H1 (cell line): ENCODE measurements around the gene VOPP1. TPM values are rescaled to one million over a fixed set of nuclear protein-coding genes. Genes with fewer than 3 reads are reported as not detected.

ENCODE experiments used
- CTCF ChIA-PET: fragments of 300-600 bp; sonication (Branson Sonifier 250); formaldehyde crosslinking; loops from one replicate; lab custom pipeline; 2021; ENCODE audit not compliant: partially characterized antibody; lab: Charles Lee
- POLR2A ChIA-PET: fragments of 300-600 bp; sonication (Branson Sonifier 250); formaldehyde crosslinking; loops from one replicate; lab custom pipeline; 2021; ENCODE audit warnings: inconsistent platforms; ENCODE audit not compliant: partially characterized antibody; lab: Charles Lee
- DNase-seq, 2 experiments: peaks; one replicate each; pipeline versions ENCODE4 v3.0.0 to v3.0.0-alpha.2; 2010 to 2022; ENCODE audit warnings: low spot score in 2 of 2, low read depth in 1 of 2, mixed read lengths in 1 of 2
- FAIRE-seq: peaks from 2 replicates; lab custom pipeline; 2011; peaks lifted over from hg19 to GRCh38; lab: Jason Lieb, UNC
- H2AFZ ChIP-seq: 2 replicates; pipeline ENCODE4 v1.8.1; 2012; ENCODE audit warnings: low read length, inconsistent platforms
- H2AK5ac ChIP-seq: 2 replicates; pipeline ENCODE4 v1.6.1; 2013; ENCODE audit warnings: low read depth, low read length
- H2BK120ac ChIP-seq: replicated peaks from 2 replicates; pipeline ENCODE3; 2013; ENCODE audit warnings: low read depth, low read length, inconsistent platforms
- H2BK12ac ChIP-seq: 2 replicates; pipeline ENCODE4 v1.6.1; 2013; ENCODE audit warnings: low read depth, low read length
- H2BK15ac ChIP-seq: 2 replicates; pipeline ENCODE4 v1.6.1; 2013; ENCODE audit warnings: low read length
- H2BK20ac ChIP-seq: 2 replicates; pipeline ENCODE4 v1.6.1; 2013; ENCODE audit warnings: low read length
- H2BK5ac ChIP-seq: 2 replicates; pipeline ENCODE4 v1.6.1; 2013; ENCODE audit warnings: low read depth, low read length
- H3K14ac ChIP-seq: 2 replicates; pipeline ENCODE4 v1.6.1; 2013; ENCODE audit warnings: inconsistent platforms; ENCODE audit not compliant: insufficient read length
- H3K18ac ChIP-seq: 2 replicates; pipeline ENCODE4 v1.6.1; 2013; ENCODE audit warnings: low read length; ENCODE audit errors: extremely low read depth
- H3K23ac ChIP-seq: 2 replicates; pipeline ENCODE4 v1.6.1; 2013; ENCODE audit warnings: inconsistent platforms; ENCODE audit not compliant: insufficient read length
- H3K23me2 ChIP-seq: 2 replicates; pipeline ENCODE4 v1.6.1; 2013; ENCODE audit warnings: low read depth, low read length
- H3K27ac ChIP-seq: 2 replicates; pipeline ENCODE4 v1.6.1; 2011; ENCODE audit warnings: low read depth, low read length, inconsistent platforms
- H3K27me3 ChIP-seq, 4 experiments: replicated peaks in 1 of 4; 1 replicate in 1 of 4; 2 replicates in 3 of 4; pipeline versions ENCODE4 v1.6.1 to v1.8.1; 2011 to 2013; ENCODE audit warnings: low read length in 3 of 4, mild to moderate bottlenecking in 3 of 4, inconsistent platforms in 2 of 4, mixed read lengths in 2 of 4, moderate library complexity in 1 of 4; ENCODE audit not compliant: control insufficient read depth in 3 of 4, insufficient read depth in 3 of 4; ENCODE audit errors: extremely low read depth in 1 of 4
- H3K36me3 ChIP-seq, 4 experiments: 2 replicates each; pipeline versions ENCODE4 v1.6.1 to v1.8.1; 2011 to 2013; ENCODE audit warnings: mild to moderate bottlenecking in 4 of 4, low read length in 3 of 4, moderate library complexity in 2 of 4, control low read depth in 1 of 4, inconsistent platforms in 1 of 4; ENCODE audit not compliant: insufficient read depth in 4 of 4, control insufficient read depth in 2 of 4
- H3K4ac ChIP-seq: replicated peaks from 2 replicates; pipeline ENCODE3; 2013; ENCODE audit warnings: low read length, low read depth, mixed read lengths, inconsistent platforms; ENCODE audit not compliant: insufficient read length
- H3K4me1 ChIP-seq, 4 experiments: replicated peaks in 1 of 4; 1 replicate in 1 of 4; 2 replicates in 3 of 4; pipeline versions ENCODE4 v1.6.1 to v1.8.1; 2011 to 2013; ENCODE audit warnings: low read length in 3 of 4, inconsistent platforms in 2 of 4, mixed read lengths in 1 of 4; ENCODE audit not compliant: insufficient read depth in 4 of 4, control insufficient read depth in 3 of 4
- H3K4me2 ChIP-seq, 2 experiments: 2 replicates each; pipeline versions ENCODE4 v1.6.1 to v1.8.1; 2011 to 2013; ENCODE audit warnings: low read depth in 2 of 2, low read length in 2 of 2, control low read depth in 1 of 2, inconsistent platforms in 1 of 2, mild to moderate bottlenecking in 1 of 2; ENCODE audit not compliant: insufficient read depth in 1 of 2
- H3K4me3 ChIP-seq, 4 experiments: fragments of 200-600, 300-600 bp in 1 of 4; sonication (generic), shearing (Covaris generic), sonication (Bioruptor Twin) in 1 of 4; 2 replicates each; pipeline versions ENCODE4 v1.5.1 to v1.8.1; 2011 to 2016; ENCODE audit warnings: low read length in 4 of 4, low read depth in 3 of 4, control low read depth in 2 of 4, inconsistent platforms in 2 of 4, mild to moderate bottlenecking in 2 of 4, mixed read lengths in 1 of 4, moderate library complexity in 1 of 4; ENCODE audit not compliant: insufficient read depth in 2 of 4; ENCODE audit errors: extremely low read depth in 1 of 4
- H3K56ac ChIP-seq: replicated peaks from 2 replicates; pipeline ENCODE3; 2013; ENCODE audit warnings: low read depth, mild to moderate bottlenecking, mixed read lengths, low read length, inconsistent platforms; ENCODE audit not compliant: insufficient read length
- H3K79me1 ChIP-seq: 2 replicates; pipeline ENCODE4 v1.6.1; 2013; ENCODE audit warnings: low read depth, low read length, control low read depth
- H3K79me2 ChIP-seq, 2 experiments: 2 replicates each; pipeline versions ENCODE4 v1.6.1 to v1.8.1; 2012 to 2013; ENCODE audit warnings: low read length in 2 of 2, mild to moderate bottlenecking in 2 of 2, inconsistent platforms in 1 of 2; ENCODE audit not compliant: insufficient read depth in 2 of 2, control insufficient read depth in 1 of 2
- H3K9ac ChIP-seq, 4 experiments: replicated peaks in 1 of 4; 1 replicate in 1 of 4; 2 replicates in 3 of 4; pipeline versions ENCODE4 v1.6.1 to v1.8.1; 2011 to 2013; ENCODE audit warnings: low read depth in 3 of 4, low read length in 3 of 4, control low read depth in 2 of 4, mild to moderate bottlenecking in 2 of 4, moderate library complexity in 2 of 4, inconsistent platforms in 1 of 4; ENCODE audit errors: extremely low read depth in 1 of 4
- H3K9me3 ChIP-seq, 2 experiments: 2 replicates each; pipeline versions ENCODE4 v1.6.1 to v1.8.1; 2012 to 2013; ENCODE audit warnings: mild to moderate bottlenecking in 2 of 2, moderate library complexity in 2 of 2, control low read depth in 1 of 2, inconsistent platforms in 1 of 2, low read depth in 1 of 2, low read length in 1 of 2, mixed read lengths in 1 of 2; ENCODE audit not compliant: insufficient read depth in 2 of 2
- H4K20me1 ChIP-seq, 2 experiments: replicated peaks in 1 of 2; 2 replicates each; pipeline versions ENCODE3 to v1.8.1; 2011 to 2013; ENCODE audit warnings: inconsistent platforms in 2 of 2, low read length in 2 of 2, mild to moderate bottlenecking in 1 of 2; ENCODE audit not compliant: insufficient read depth in 2 of 2, control insufficient read depth in 1 of 2
- H4K5ac ChIP-seq: 2 replicates; pipeline ENCODE4 v1.6.1; 2013; ENCODE audit warnings: low read length, low read depth, mixed read lengths, inconsistent platforms; ENCODE audit not compliant: insufficient read length
- H4K8ac ChIP-seq: 2 replicates; pipeline ENCODE4 v1.8.0; 2013; ENCODE audit warnings: mild to moderate bottlenecking, moderate library complexity, low read length, inconsistent platforms; ENCODE audit not compliant: insufficient read depth; ENCODE audit errors: extremely low read depth
- H4K91ac ChIP-seq: replicated peaks from 2 replicates; pipeline ENCODE3; 2013; ENCODE audit warnings: low read length, mixed read lengths, inconsistent platforms; ENCODE audit not compliant: insufficient read length
- ASH2L ChIP-seq: fragments of 200-600, 300-600 bp; sonication (generic); IDR thresholded peaks from one replicate; pipeline ENCODE4 v1.7.1; 2017; ENCODE audit warnings: low read length
- BCL11A ChIP-seq, 2 experiments: IDR thresholded peaks; one replicate each; pipeline ENCODE4 v1.6.1; 2011; ENCODE audit warnings: low read depth in 2 of 2, low read length in 2 of 2, mild to moderate bottlenecking in 2 of 2
- CHD1 ChIP-seq: IDR thresholded peaks from 2 replicates; pipeline ENCODE4 v1.6.1; 2012; ENCODE audit warnings: low read depth, low read length, improper control_type of control experiment
- CTCF ChIP-seq, 3 experiments: IDR thresholded peaks; 1 replicate in 2 of 3; 2 replicates in 1 of 3; pipeline versions ENCODE4 v1.5.1 to v1.6.1; 2011; ENCODE audit warnings: low read length in 3 of 3, mild to moderate bottlenecking in 3 of 3, inconsistent platforms in 2 of 3, low read depth in 1 of 3, moderate library complexity in 1 of 3; ENCODE audit not compliant: insufficient read depth in 1 of 3; ENCODE audit errors: control extremely low read depth in 1 of 3
- EZH2 ChIP-seq: fragments of 200-600 bp; sonication (generic); IDR thresholded peaks from 2 replicates; pipeline ENCODE4 v1.7.1; 2012; ENCODE audit warnings: low read depth, mild to moderate bottlenecking, moderate library complexity, low read length, inconsistent platforms; ENCODE audit not compliant: severe bottlenecking
- FOSL1 ChIP-seq: IDR thresholded peaks from 2 replicates; pipeline ENCODE4 v1.6.1; 2011; ENCODE audit warnings: mild to moderate bottlenecking, low read depth, low read length, moderate library complexity; ENCODE audit not compliant: insufficient read depth
- GTF2F1 ChIP-seq: IDR thresholded peaks from 2 replicates; pipeline ENCODE4 v1.6.1; 2012; ENCODE audit warnings: low read depth, low read length, improper control_type of control experiment, borderline replicate concordance
- KDM1A ChIP-seq: fragments of 200-600, 300-600 bp; sonication (generic); IDR thresholded peaks from 2 replicates; pipeline ENCODE4 v1.7.1; 2016; ENCODE audit warnings: mild to moderate bottlenecking, low read length, borderline replicate concordance
- RAD21 ChIP-seq, 2 experiments: IDR thresholded peaks in 1 of 2; conservative IDR thresholded peaks in 1 of 2; 2 replicates each; pipeline ENCODE4 v1.6.1; 2011; ENCODE audit warnings: low read depth in 2 of 2, low read length in 2 of 2, improper control_type of control experiment in 1 of 2, inconsistent platforms in 1 of 2, mild to moderate bottlenecking in 1 of 2, moderate library complexity in 1 of 2
- SP4 ChIP-seq: IDR thresholded peaks from 2 replicates; pipeline ENCODE4 v1.6.1; 2012; ENCODE audit warnings: low read length, inconsistent platforms
- WGBS, 2 experiments: shearing (Covaris generic) in 1 of 2; methylation state at CpG; one replicate each; pipeline versions ENCODE4 v1.1.6 to v1.1.7; 2013 to 2015; ENCODE audit warnings: low lambda C conversion rate in 2 of 2, mixed read lengths in 2 of 2, inconsistent platforms in 1 of 2, low coverage in 1 of 2, missing lambda C conversion rate in 1 of 2; ENCODE audit not compliant: insufficient replicate concordance in 2 of 2, insufficient coverage in 1 of 2, insufficient read length in 1 of 2; ENCODE audit errors: extremely low coverage in 1 of 2, missing lambda C conversion rate in 1 of 2; 5-methylcytosine and 5-hydroxymethylcytosine counted together
- polyA plus RNA-seq, 7 experiments: library from polyadenylated mRNA; depleted of rRNA in 3 of 7; stranded (reverse) in 5 of 7; unstranded in 2 of 7; fragments of >200 nt in 5 of 7; fragments of 200-250 nt in 2 of 7; gene quantifications; 1 replicate in 5 of 7; 2 replicates in 1 of 7; 4 replicates in 1 of 7; pipeline versions ENCODE4 v1.2.1 to v1.2.3, GENCODE V29; 2011 to 2013; ENCODE audit warnings: missing spikeins in 2 of 7, mixed read lengths in 2 of 7
- total RNA-seq: library from RNA; stranded (reverse); fragmentation: NEBNext Ultra II Directional; extraction: Animal tissue kit (Norgen Biotek cat#: 25700); gene quantifications from 2 replicates; pipeline ENCODE4 v1.2.1, GENCODE V29; 2021

VOPP1 gene
- total and polyA plus RNA-seq, 2 of the 8 experiments (the other 6 are each of a cell fraction or from before 2014, with no cell fraction given) = 44.7 to 83.0 TPM

DNA sequence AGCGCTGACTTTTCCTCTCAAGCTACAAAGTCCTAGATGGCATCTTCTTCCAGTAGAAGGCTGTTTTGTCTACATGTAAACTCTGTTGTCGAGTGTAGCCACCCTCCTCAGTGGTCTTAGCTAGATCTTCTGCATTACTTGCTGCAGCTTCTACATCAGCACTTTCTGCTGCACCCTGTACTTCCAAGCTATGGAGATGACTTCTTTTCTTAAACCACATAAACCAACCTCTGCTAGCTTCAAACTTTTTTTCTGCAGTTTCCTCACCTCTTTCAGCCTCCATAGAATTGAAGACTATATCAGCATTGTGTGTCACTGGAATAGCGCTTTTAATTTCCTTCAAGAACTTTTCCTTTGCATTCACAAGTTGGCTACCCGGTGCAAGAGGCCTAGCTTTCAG, 119.3 kb downstream of the VOPP1 start:
- H4K8ac ChIP-seq = no peak overlapping the region
- WGBS, 2 experiments = 89% methylated on average over 4 of the region's 4 CpGs; no CpG with 5 or more reads in 1 of the 2 experiments
- H2BK12ac ChIP-seq = no peak overlapping the region
- ChIA-PET CTCF (interaction anchor here (0.9 to 1.6 kb wide), 3 partner anchors 21 to 56 kb away, joined by 3 to 5 read pairs (median 4); no protein-coding TSS in a partner anchor), POLR2A (no interaction called here)
- H3K23me2 ChIP-seq = no peaks in the 10 kb centered on the region
- no peaks in the 10 kb centered on the region for H4K20me1 ChIP-seq
- FAIRE-seq = no peak
- H3K27me3 ChIP-seq = no peaks in the 10 kb centered on the region
- no peaks in the 10 kb centered on the region for H3K36me3 ChIP-seq
- H2BK15ac ChIP-seq = no peak overlapping the region
- no peak overlapping the region for H3K4me3 ChIP-seq
- H2AFZ ChIP-seq = no peak overlapping the region
- no peak overlapping the region for H2AK5ac ChIP-seq
- no peak overlapping the region for H2BK20ac ChIP-seq
- H3K23ac ChIP-seq = no peak overlapping the region
- H3K18ac ChIP-seq = no peak overlapping the region
- DNase-seq = no peak
- H3K14ac ChIP-seq = no peak overlapping the region
- no peaks in the 10 kb centered on the region for H3K4me1 ChIP-seq
- H3K9ac ChIP-seq = no peak overlapping the region
- no peak overlapping the region for H2BK5ac ChIP-seq
- no peak overlapping the region for H2BK120ac ChIP-seq
- no peak overlapping the region for H3K4me2 ChIP-seq
- H3K4ac ChIP-seq = no peak overlapping the region
- H4K91ac ChIP-seq = no peak overlapping the region
- H3K79me1 ChIP-seq = no peaks in the 10 kb centered on the region
- peaks cover 0 to 5% of the 10 kb centered on the region in 2 experiments; a peak in 1 of 4 replicates for H3K9me3 ChIP-seq
- no peak overlapping the region for H3K56ac ChIP-seq
- H3K27ac ChIP-seq = no peak overlapping the region
- no peaks in the 10 kb centered on the region for H3K79me2 ChIP-seq
- H4K5ac ChIP-seq = no peak overlapping the region
- no peak for TF ChIP-seq SP4
- no peak for TF ChIP-seq EZH2
- TF ChIP-seq BCL11A (IDR thresholded peaks at IDR 0.05; ENCODE audit: low read depth in 2 of 2, low read length in 2 of 2) = no peak
- no peak for TF ChIP-seq KDM1A
- TF ChIP-seq ASH2L = no peak
- TF ChIP-seq CHD1 = no peak
- TF ChIP-seq RAD21 (IDR thresholded peaks at IDR 0.05 in 1 of 2, conservative IDR thresholded peaks at IDR 0.05 in 1 of 2; ENCODE audit: low read depth in 2 of 2, low read length in 2 of 2) = no peak
- TF ChIP-seq CTCF (IDR thresholded peaks at IDR 0.05; ENCODE audit: control extremely low read depth in 1 of 3, insufficient read depth in 1 of 3, low read depth in 1 of 3, low read length in 3 of 3) = no peak
- TF ChIP-seq FOSL1 = no peak
- no peak for TF ChIP-seq GTF2F1
